Lung (tissue), 12 donors: Measurements from ENCODE around the gene TNNT2. TPM values are rescaled to one million over a fixed set of nuclear protein-coding genes. Genes with fewer than 3 reads are reported as not detected.

Source experiments
- ATAC-seq: fragments of 200-7000 bp; cut with Tn5 transposase; one replicate; pipeline ENCODE4 v1.9.1; 2020; ENCODE audit warnings: moderate number of reproducible peaks; ENCODE audit not compliant: insufficient read depth, low FRiP score
- DNase-seq, 3 donors: peaks; one replicate each; pipeline ENCODE4 v3.0.0-alpha.2; 2013 to 2017
- H3K27ac ChIP-seq, 2 donors: one replicate each; pipeline ENCODE4 v1.5.1; 2013; ENCODE audit warnings: mild to moderate bottlenecking in 2 of 2, moderate library complexity in 2 of 2, control low read depth in 1 of 2, inconsistent platforms in 1 of 2, low read depth in 1 of 2, low read length in 1 of 2
- H3K27me3 ChIP-seq, 3 donors: one replicate each; pipeline ENCODE4 v1.5.1; 2013; ENCODE audit warnings: low read length in 2 of 3; ENCODE audit not compliant: control insufficient read depth in 3 of 3, insufficient read depth in 3 of 3
- H3K36me3 ChIP-seq, 4 donors: one replicate each; pipeline ENCODE4 v1.5.1; 2013; ENCODE audit warnings: low read length in 4 of 4, mild to moderate bottlenecking in 1 of 4, moderate library complexity in 1 of 4; ENCODE audit not compliant: control insufficient read depth in 4 of 4, insufficient read depth in 4 of 4
- H3K4me1 ChIP-seq, 5 donors: one replicate each; pipeline ENCODE4 v1.5.1; 2013; ENCODE audit warnings: low read length in 5 of 5, mild to moderate bottlenecking in 2 of 5, moderate library complexity in 1 of 5; ENCODE audit not compliant: control insufficient read depth in 5 of 5, insufficient read depth in 5 of 5
- H3K4me3 ChIP-seq: one replicate; pipeline ENCODE4 v1.5.1; 2013; ENCODE audit warnings: mild to moderate bottlenecking, control low read depth, moderate library complexity
- H3K9ac ChIP-seq, 2 donors: one replicate each; pipeline ENCODE4 v1.5.1; 2013; ENCODE audit warnings: low read length in 2 of 2, control low read depth in 1 of 2; ENCODE audit not compliant: insufficient read depth in 1 of 2
- H3K9me3 ChIP-seq, 4 donors: one replicate each; pipeline ENCODE4 v1.5.1; 2013; ENCODE audit warnings: low read length in 3 of 4, mild to moderate bottlenecking in 1 of 4, moderate library complexity in 1 of 4; ENCODE audit not compliant: control insufficient read depth in 4 of 4, insufficient read depth in 3 of 4
- WGBS, 2 donors: extraction: QIAGEN DNeasy Blood & Tissue Kit; methylation state at CpG; one replicate each; pipeline ENCODE4 v1.1.7; 2013; 5-methylcytosine and 5-hydroxymethylcytosine counted together
- polyA plus RNA-seq, 2 donors: library from polyadenylated mRNA; stranded (reverse); fragments of 200-250 nt; gene quantifications; one replicate each; pipeline ENCODE4 v1.2.1, GENCODE V29; 2013
- total RNA-seq, 2 donors: library from RNA; depleted of rRNA in 1 of 2; stranded (reverse); fragments of >200 nt in 1 of 2; gene quantifications; one replicate each; pipeline ENCODE4 v1.2.1, GENCODE V29; 2014 to 2021
- TF ChIP-seq, protein P1 (sequence below): IDR thresholded peaks from 2 replicates; pipeline ENCODE4 v1.5.1; 2012; ENCODE audit warnings: mild to moderate bottlenecking; ENCODE audit errors: control extremely low read depth, extremely low read depth
- donor health status: control.
- donor health status: control.
- donor health status: Bipolar disorder and iron deficiency.
- donor health status: healthy.
- donor health status: DM: yes; HTN: yes; CAD: no.

The TNNT2 gene
- total and polyA plus RNA-seq, 4 donors, result 2.0 to 10.4 (median 5.4) TPM

DNA sequence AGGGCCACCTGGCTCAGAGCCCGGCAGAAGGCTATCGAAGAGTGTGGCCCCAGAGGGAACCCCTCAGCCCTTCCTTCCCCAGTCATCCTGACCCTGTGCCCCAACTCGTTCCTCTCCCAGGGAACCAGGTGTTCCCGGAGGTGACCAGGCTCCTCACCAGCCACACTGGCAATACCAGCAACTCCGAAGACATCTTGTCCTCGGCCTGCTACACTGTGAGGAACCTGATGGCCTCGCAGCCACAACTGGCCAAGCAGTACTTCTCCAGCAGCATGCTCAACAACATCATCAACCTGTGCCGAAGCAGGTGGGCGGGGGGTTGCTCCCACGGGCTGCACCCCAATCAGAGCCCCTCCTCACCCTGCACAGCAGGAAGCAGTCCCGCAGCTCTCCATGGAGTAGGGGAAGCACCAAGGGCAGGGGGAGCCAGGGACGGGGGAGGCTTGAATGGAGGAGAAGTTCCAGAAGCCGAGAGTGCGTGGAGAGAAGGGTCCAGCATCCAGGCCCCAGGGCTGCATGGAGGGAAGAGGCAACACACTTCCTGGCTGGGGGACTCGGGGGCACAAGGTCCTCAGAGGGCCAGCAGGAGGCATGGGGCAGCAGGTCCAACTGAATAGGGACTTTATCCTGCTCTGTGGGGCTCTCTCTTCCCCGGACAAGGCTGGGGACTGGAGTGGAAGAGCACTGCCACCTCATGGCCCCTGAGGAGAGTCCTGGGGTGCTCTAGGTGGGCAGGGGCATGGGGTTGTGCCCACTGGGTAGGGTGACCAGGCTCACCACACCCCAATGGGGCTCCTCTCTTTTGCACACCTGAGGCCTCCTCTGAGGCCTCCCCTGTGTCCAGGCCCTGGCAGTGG, 52.4 kb downstream of the TNNT2 start:
- H3K4me3 ChIP-seq, result no peak overlapping the region
- no peaks in the 10 kb centered on the region for H3K36me3 ChIP-seq
- H3K4me1 ChIP-seq, result peaks cover 0 to 15% (median 2%) of the 10 kb centered on the region in 5 donors
- H3K9ac ChIP-seq, result no peak overlapping the region
- 78 to 81% methylated on average over 16 of the region's 16 CpGs for WGBS, 2 donors
- DNase-seq (no peak), ATAC-seq (no peak)
- no peaks in the 10 kb centered on the region for H3K27me3 ChIP-seq
- H3K9me3 ChIP-seq, result peaks cover 0 to 4% (median 0%) of the 10 kb centered on the region in 4 donors
- no peak overlapping the region for H3K27ac ChIP-seq
- TF ChIP-seq, protein P1, sequence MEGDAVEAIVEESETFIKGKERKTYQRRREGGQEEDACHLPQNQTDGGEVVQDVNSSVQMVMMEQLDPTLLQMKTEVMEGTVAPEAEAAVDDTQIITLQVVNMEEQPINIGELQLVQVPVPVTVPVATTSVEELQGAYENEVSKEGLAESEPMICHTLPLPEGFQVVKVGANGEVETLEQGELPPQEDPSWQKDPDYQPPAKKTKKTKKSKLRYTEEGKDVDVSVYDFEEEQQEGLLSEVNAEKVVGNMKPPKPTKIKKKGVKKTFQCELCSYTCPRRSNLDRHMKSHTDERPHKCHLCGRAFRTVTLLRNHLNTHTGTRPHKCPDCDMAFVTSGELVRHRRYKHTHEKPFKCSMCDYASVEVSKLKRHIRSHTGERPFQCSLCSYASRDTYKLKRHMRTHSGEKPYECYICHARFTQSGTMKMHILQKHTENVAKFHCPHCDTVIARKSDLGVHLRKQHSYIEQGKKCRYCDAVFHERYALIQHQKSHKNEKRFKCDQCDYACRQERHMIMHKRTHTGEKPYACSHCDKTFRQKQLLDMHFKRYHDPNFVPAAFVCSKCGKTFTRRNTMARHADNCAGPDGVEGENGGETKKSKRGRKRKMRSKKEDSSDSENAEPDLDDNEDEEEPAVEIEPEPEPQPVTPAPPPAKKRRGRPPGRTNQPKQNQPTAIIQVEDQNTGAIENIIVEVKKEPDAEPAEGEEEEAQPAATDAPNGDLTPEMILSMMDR, result no peak

DNA sequence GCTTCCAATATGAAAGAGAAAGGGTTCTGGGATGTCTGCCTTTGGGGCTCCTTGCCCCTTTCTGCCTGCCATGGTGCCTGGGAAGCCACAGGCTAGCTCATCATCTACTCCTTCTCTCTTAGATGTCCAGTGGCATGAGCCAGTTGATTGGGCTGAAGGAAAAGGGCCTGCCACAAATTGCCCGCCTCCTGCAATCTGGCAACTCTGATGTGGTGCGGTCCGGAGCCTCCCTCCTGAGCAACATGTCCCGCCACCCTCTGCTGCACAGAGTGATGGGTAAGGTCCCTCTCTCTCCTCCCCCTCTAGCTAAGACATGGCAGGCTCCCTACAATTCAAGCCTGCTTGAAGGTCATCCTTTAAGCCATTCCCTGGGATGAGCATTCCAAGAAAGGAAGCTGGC, 53.2 kb downstream of the TNNT2 start:
- TF ChIP-seq, protein P1, result no peak

DNA sequence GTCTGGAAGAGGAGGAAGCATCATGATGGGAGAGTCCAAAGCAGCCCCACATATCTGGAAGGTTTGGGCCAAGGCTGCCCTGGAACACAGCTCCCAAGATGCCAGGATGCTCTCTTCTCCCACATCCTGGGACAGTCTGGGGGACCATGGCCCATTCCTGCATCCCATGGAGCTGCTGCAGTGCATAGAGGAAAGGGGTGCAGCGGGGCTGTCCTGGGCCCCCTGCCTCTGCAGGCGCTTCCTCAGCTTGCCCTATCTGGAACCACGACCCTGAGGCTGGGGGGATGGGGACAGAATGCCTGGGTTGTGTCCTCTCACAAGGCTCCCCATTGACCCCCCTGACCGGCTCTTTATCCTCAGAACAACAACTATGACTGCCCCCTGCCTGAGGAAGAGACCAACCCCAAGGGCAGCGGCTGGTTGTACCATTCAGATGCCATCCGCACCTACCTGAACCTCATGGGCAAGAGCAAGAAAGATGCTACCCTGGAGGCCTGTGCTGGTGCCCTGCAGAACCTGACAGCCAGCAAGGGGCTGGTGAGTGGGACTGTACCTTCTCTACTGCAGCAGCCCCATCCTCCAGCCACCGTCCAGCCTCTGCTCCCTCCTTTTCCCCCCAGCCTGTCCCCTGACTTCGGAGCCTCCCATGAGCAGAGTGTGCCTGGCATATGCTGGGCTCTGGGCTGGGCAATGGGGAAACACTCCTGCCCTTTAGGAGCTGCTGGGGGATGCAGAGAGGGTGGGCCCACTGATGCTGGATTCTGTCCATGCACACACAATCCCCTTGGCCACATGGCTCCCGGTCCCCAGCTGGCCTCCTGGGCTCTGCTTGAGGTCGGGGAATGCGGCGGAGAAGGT, 54.6 kb downstream of the TNNT2 start:
- Histone ChIP-seq H3K27ac (no peak overlapping the region), H3K4me1 (peaks cover 0 to 3% (median 0%) of the 10 kb centered on the region in 5 donors)
- no peak for DNase-seq

More for the DNA sequence above, 53.2 kb downstream of the TNNT2 start:
- Histone ChIP-seq H3K27ac (no peak overlapping the region), H3K9ac (no peak overlapping the region), H3K27me3 (no peaks in the 10 kb centered on the region), H3K36me3 (no peaks in the 10 kb centered on the region), H3K4me1 (peaks cover 0 to 9% (median 0%) of the 10 kb centered on the region in 5 donors), H3K9me3 (peaks cover 0 to 4% (median 0%) of the 10 kb centered on the region in 4 donors), H3K4me3 (no peak overlapping the region)
- 94 to 95% methylated on average over 4 of the region's 4 CpGs for WGBS, 2 donors
- no peak for DNase-seq
- ATAC-seq, result no peak

More for the DNA sequence above, 54.6 kb downstream of the TNNT2 start:
- Histone ChIP-seq H3K9ac (no peak overlapping the region), H3K9me3 (peaks cover 0 to 4% (median 0%) of the 10 kb centered on the region in 4 donors), H3K36me3 (no peaks in the 10 kb centered on the region), H3K27me3 (no peaks in the 10 kb centered on the region), H3K4me3 (no peak overlapping the region)
- TF ChIP-seq, protein P1, result no peak
- ATAC-seq, result no peak
- 88 to 91% methylated on average over 12 of the region's 12 CpGs for WGBS, 2 donors
